Mesenchymal stem cell (in vitro differentiated cells and primary cell): ENCODE data around the gene SH2B3.
A peak's percentile ranks its signal among the peaks of the same experiment; 100 is the strongest.

Experiments used
- DNase-seq: peaks from one replicate; pipeline ENCODE4 v3.0.0-alpha.2; 2013
- H2AFZ ChIP-seq: one replicate; pipeline ENCODE4 v1.6.1; 2013; ENCODE audit warnings: low read depth, mild to moderate bottlenecking, control low read depth, inconsistent platforms, low read length, moderate library complexity
- H2AK5ac ChIP-seq: 2 replicates; pipeline ENCODE4 v1.6.1; 2013; ENCODE audit warnings: low read length, moderate library complexity, mild to moderate bottlenecking, inconsistent platforms; ENCODE audit not compliant: severe bottlenecking
- H2BK120ac ChIP-seq: one replicate; pipeline ENCODE4 v1.6.1; 2013; ENCODE audit warnings: low read depth, mild to moderate bottlenecking, inconsistent platforms, low read length, moderate library complexity
- H2BK12ac ChIP-seq, 2 experiments: one replicate each; pipeline ENCODE4 v1.6.1; 2013; ENCODE audit warnings: inconsistent platforms in 2 of 2, low read length in 2 of 2, mild to moderate bottlenecking in 2 of 2, moderate library complexity in 2 of 2, control low read depth in 1 of 2
- H2BK15ac ChIP-seq: one replicate; pipeline ENCODE4 v1.6.1; 2013; ENCODE audit warnings: mild to moderate bottlenecking, low read depth, inconsistent platforms; ENCODE audit not compliant: poor library complexity, severe bottlenecking
- H2BK5ac ChIP-seq: 2 replicates; pipeline ENCODE4 v1.6.1; 2013; ENCODE audit warnings: low read depth, mild to moderate bottlenecking, low read length, control low read depth, inconsistent platforms; ENCODE audit not compliant: poor library complexity, severe bottlenecking
- H3K14ac ChIP-seq, 2 experiments: one replicate each; pipeline ENCODE4 v1.6.1; 2013; ENCODE audit warnings: inconsistent platforms in 2 of 2, low read length in 2 of 2, control low read depth in 1 of 2, mild to moderate bottlenecking in 1 of 2, moderate library complexity in 1 of 2
- H3K18ac ChIP-seq, 2 experiments: one replicate each; pipeline ENCODE4 v1.6.1; 2013; ENCODE audit warnings: inconsistent platforms in 2 of 2, low read length in 2 of 2, control low read depth in 1 of 2, low read depth in 1 of 2, mild to moderate bottlenecking in 1 of 2
- H3K23ac ChIP-seq, 2 experiments: one replicate each; pipeline ENCODE4 v1.6.1; 2013; ENCODE audit warnings: inconsistent platforms in 2 of 2, low read length in 2 of 2, mild to moderate bottlenecking in 2 of 2, moderate library complexity in 2 of 2, control low read depth in 1 of 2
- H3K27ac ChIP-seq: 2 replicates; pipeline ENCODE4 v1.5.1; 2013; ENCODE audit warnings: mild to moderate bottlenecking, moderate library complexity, low read length, control low read depth, inconsistent platforms; ENCODE audit not compliant: poor library complexity, severe bottlenecking
- H3K27me3 ChIP-seq, 2 experiments: 2 replicates each; pipeline versions ENCODE4 v1.6.1 to v1.7.0; 2013; ENCODE audit warnings: low read length in 2 of 2, mild to moderate bottlenecking in 2 of 2, moderate library complexity in 2 of 2, control low read depth in 1 of 2, inconsistent platforms in 1 of 2; ENCODE audit not compliant: control insufficient read depth in 1 of 2, insufficient read depth in 1 of 2
- H3K36me3 ChIP-seq, 2 experiments: 2 replicates each; pipeline versions ENCODE4 v1.6.1 to v1.7.0; 2013; ENCODE audit warnings: low read length in 2 of 2, control low read depth in 1 of 2, inconsistent platforms in 1 of 2, low read depth in 1 of 2, mild to moderate bottlenecking in 1 of 2; ENCODE audit not compliant: insufficient read depth in 2 of 2, control insufficient read depth in 1 of 2
- H3K4ac ChIP-seq, 2 experiments: one replicate each; pipeline ENCODE4 v1.6.1; 2013; ENCODE audit warnings: inconsistent platforms in 2 of 2, low read length in 2 of 2, mild to moderate bottlenecking in 2 of 2, moderate library complexity in 2 of 2, control low read depth in 1 of 2, low read depth in 1 of 2
- H3K4me1 ChIP-seq: 2 replicates; pipeline ENCODE4 v1.6.1; 2013; ENCODE audit warnings: low read depth, low read length, control low read depth; ENCODE audit not compliant: control insufficient read depth, insufficient read depth
- H3K4me2 ChIP-seq: 2 replicates; pipeline ENCODE4 v1.6.1; 2013; ENCODE audit warnings: low read length, mild to moderate bottlenecking, inconsistent platforms; ENCODE audit not compliant: poor library complexity, severe bottlenecking
- H3K4me3 ChIP-seq, 2 experiments: 2 replicates each; pipeline versions ENCODE4 v1.5.1 to v1.7.0; 2013; ENCODE audit warnings: low read length in 2 of 2, mild to moderate bottlenecking in 2 of 2, control low read depth in 1 of 2, low read depth in 1 of 2; ENCODE audit not compliant: insufficient read depth in 1 of 2
- H3K79me1 ChIP-seq: replicated peaks from 2 replicates; pipeline ENCODE4 v1.6.1; 2013; ENCODE audit warnings: mild to moderate bottlenecking, control low read depth, low read length, inconsistent platforms; ENCODE audit not compliant: poor library complexity, severe bottlenecking
- H3K9ac ChIP-seq: 2 replicates; pipeline ENCODE4 v1.7.0; 2013; ENCODE audit warnings: mild to moderate bottlenecking, low read length, moderate library complexity
- H3K9me3 ChIP-seq: 2 replicates; pipeline ENCODE4 v1.7.0; 2013; ENCODE audit warnings: mild to moderate bottlenecking, low read length; ENCODE audit not compliant: control insufficient read depth
- H4K8ac ChIP-seq: one replicate; pipeline ENCODE4 v1.6.1; 2013; ENCODE audit warnings: inconsistent platforms, mild to moderate bottlenecking, low read length, moderate library complexity
- H4K91ac ChIP-seq: one replicate; pipeline ENCODE4 v1.6.1; 2013; ENCODE audit warnings: mild to moderate bottlenecking, low read length, inconsistent platforms
- WGBS: methylation state at CpG from one replicate; pipeline ENCODE4 v1.1.7; 2013; ENCODE audit warnings: mixed read lengths; 5-methylcytosine and 5-hydroxymethylcytosine counted together

SH2B3 gene

GRCh38 chr12:111412830-111413441, 7.2 kb downstream of the SH2B3 start:
- Histone ChIP-seq H3K4me1 (peaks cover 59% of the 10 kb centered on the region), H2AK5ac (peak overlapping the region; percentile 78), H3K4ac (peak overlapping the region; percentile 6 to 42), H3K36me3 (peaks cover 9 to 23% of the 10 kb centered on the region in 2 experiments), H3K27me3 (no peaks in the 10 kb centered on the region), H2BK15ac (no peak overlapping the region), H4K8ac (peak overlapping the region; percentile 66), H2BK120ac (peak overlapping the region; percentile 50), H3K9ac (no peak overlapping the region), H2BK12ac (peak overlapping the region in 1 of 2 experiments; percentile 18), H4K91ac (no peak overlapping the region), H3K79me1 (no peaks in the 10 kb centered on the region), H3K18ac (peak overlapping the region; percentile 40 to 83), H3K4me2 (no peak overlapping the region), H2BK5ac (peak overlapping the region; percentile 45), H3K4me3 (no peak overlapping the region), H3K14ac (no peak overlapping the region), H2AFZ (no peak overlapping the region), H3K9me3 (no peaks in the 10 kb centered on the region), H3K27ac (peak overlapping the region; percentile 94), H3K23ac (no peak overlapping the region)
- 50% methylated on average over 6 of the region's 6 CpGs for WGBS
- DNase-seq = no peak

GRCh38 chr12:111413442-111414086, 7.8 kb downstream of the SH2B3 start:
- no peaks in the 10 kb centered on the region for H3K27me3 ChIP-seq
- whole genome bisulfite sequencing = 39% methylated on average over 10 of the region's 12 CpGs
- peak; percentile 94 for DNase-seq

GRCh38 chr12:111414711-111415252, 9.1 kb downstream of the SH2B3 start:
- peak overlapping the region in 1 of 2 experiments; percentile 71 for H2BK12ac ChIP-seq
- H4K91ac ChIP-seq = peak overlapping the region; percentile 57
- WGBS = 96% methylated on average over 7 of the region's 7 CpGs
- peaks cover 49% of the 10 kb centered on the region for H3K4me1 ChIP-seq
- no peak overlapping the region for H2BK120ac ChIP-seq
- H3K14ac ChIP-seq = no peak overlapping the region
- H2BK15ac ChIP-seq = peak overlapping the region; percentile 74
- H2BK5ac ChIP-seq = no peak overlapping the region
- no peak overlapping the region for H2AK5ac ChIP-seq
- no peak overlapping the region for H3K9ac ChIP-seq
- no peak overlapping the region for H3K23ac ChIP-seq
- H3K36me3 ChIP-seq = peaks cover 20 to 37% of the 10 kb centered on the region in 2 experiments
- H4K8ac ChIP-seq = peak overlapping the region; percentile 81
- no peak overlapping the region for H3K4me3 ChIP-seq
- H2AFZ ChIP-seq = no peak overlapping the region
- no peak overlapping the region for H3K4me2 ChIP-seq
- DNase-seq = no peak
- no peaks in the 10 kb centered on the region for H3K79me1 ChIP-seq
- H3K27ac ChIP-seq = peak overlapping the region; percentile 94
- H3K27me3 ChIP-seq = no peaks in the 10 kb centered on the region
- no peaks in the 10 kb centered on the region for H3K9me3 ChIP-seq
- H3K4ac ChIP-seq = peak overlapping the region in 1 of 2 experiments; percentile 83
- H3K18ac ChIP-seq = peak overlapping the region; percentile 48 to 81

More at GRCh38 chr12:111413442-111414086, 7.8 kb downstream of the SH2B3 start:
- no peak overlapping the region for H2AFZ ChIP-seq
- peak overlapping the region; percentile 29 to 40 for H3K18ac ChIP-seq
- peak overlapping the region in 1 of 2 experiments; percentile 42 for H3K4ac ChIP-seq
- peak overlapping the region; percentile 94 for H3K27ac ChIP-seq
- H2BK12ac ChIP-seq = peak overlapping the region in 1 of 2 experiments; percentile 21
- H2BK120ac ChIP-seq = peak overlapping the region; percentile 36
- H3K14ac ChIP-seq = no peak overlapping the region
- no peak overlapping the region for H4K8ac ChIP-seq
- peak overlapping the region; percentile 15 for H4K91ac ChIP-seq
- no peak overlapping the region for H2BK5ac ChIP-seq
- H2AK5ac ChIP-seq = peak overlapping the region; percentile 29
- H2BK15ac ChIP-seq = no peak overlapping the region
- no peak overlapping the region for H3K23ac ChIP-seq
- H3K4me1 ChIP-seq = peaks cover 58% of the 10 kb centered on the region
- H3K79me1 ChIP-seq = no peaks in the 10 kb centered on the region
- H3K36me3 ChIP-seq = peaks cover 9 to 27% of the 10 kb centered on the region in 2 experiments
- H3K4me2 ChIP-seq = no peak overlapping the region
- no peaks in the 10 kb centered on the region for H3K9me3 ChIP-seq
- no peak overlapping the region for H3K4me3 ChIP-seq
- H3K9ac ChIP-seq = peak overlapping the region; percentile 14

GRCh38 chr12:111417290-111417689, 11.6 kb downstream of the SH2B3 start:
- H2BK12ac ChIP-seq = no peak overlapping the region
- H3K9ac ChIP-seq = no peak overlapping the region
- H3K4ac ChIP-seq = no peak overlapping the region
- DNase-seq = no peak
- H3K9me3 ChIP-seq = no peaks in the 10 kb centered on the region
- no peak overlapping the region for H2BK15ac ChIP-seq
- peaks cover 29% of the 10 kb centered on the region for H3K4me1 ChIP-seq
- 97% methylated on average over 2 of the region's 2 CpGs for WGBS
- no peak overlapping the region for H3K27ac ChIP-seq
- no peak overlapping the region for H3K14ac ChIP-seq
- peaks cover 43 to 49% of the 10 kb centered on the region in 2 experiments for H3K36me3 ChIP-seq
- no peak overlapping the region for H2BK5ac ChIP-seq
- no peak overlapping the region for H3K4me3 ChIP-seq
- no peak overlapping the region for H3K18ac ChIP-seq
- no peak overlapping the region for H3K4me2 ChIP-seq
- no peak overlapping the region for H2AFZ ChIP-seq
- no peak overlapping the region for H3K23ac ChIP-seq
- H4K91ac ChIP-seq = no peak overlapping the region
- H3K27me3 ChIP-seq = no peaks in the 10 kb centered on the region
- no peak overlapping the region for H2BK120ac ChIP-seq
- no peaks in the 10 kb centered on the region for H3K79me1 ChIP-seq
- H2AK5ac ChIP-seq = no peak overlapping the region
- H4K8ac ChIP-seq = no peak overlapping the region
